GM18499 (cell line): ENCODE data around the gene FARS2.
"Not testable (repeated sequence)": the region's sequence is repeated elsewhere in the genome, so short reads cannot be mapped to it uniquely, and the experiment has no call there.

Source experiments
- ATAC-seq: cut with Tn5 transposase; IDR thresholded peaks from one replicate; pipeline ENCODE4 v1.9.1; 2021; ENCODE audit warnings: moderate number of reproducible peaks; ENCODE audit not compliant: insufficient read depth, unreplicated experiment

FARS2 gene

GRCh38 chr6:5671601-5672559 is 410.6 kb downstream of the FARS2 start:
- ATAC-seq = no peak

DNA sequence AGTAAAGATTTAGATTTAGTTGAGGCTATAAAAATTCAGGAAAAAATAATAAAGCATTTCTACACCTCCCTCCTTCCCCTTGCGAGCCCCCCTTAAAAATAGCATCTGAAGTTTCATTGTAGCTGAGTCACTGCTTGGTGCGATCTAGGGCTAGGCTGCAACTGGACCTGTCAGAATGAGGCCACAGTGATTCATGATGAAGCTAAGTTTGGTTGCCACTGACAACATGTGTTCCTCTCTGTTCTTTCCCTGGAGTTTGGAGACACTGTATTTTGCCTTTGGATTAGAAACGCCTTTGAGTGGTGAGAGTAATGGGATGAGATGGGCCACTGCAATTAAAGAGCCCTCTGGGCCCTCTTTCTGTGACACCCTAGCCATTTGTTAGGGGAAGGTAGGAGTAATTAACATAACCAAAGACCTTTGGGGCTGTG is 411.3 kb downstream of the FARS2 start:
- ATAC-seq = no peak

GRCh38 chr6:5673019-5673790 is 411.9 kb downstream of the FARS2 start:
- no peak for ATAC-seq

- no peak for ATAC-seq
Measured at GRCh38 chr6:5674141-5674540, 412.8 kb downstream of the FARS2 start.

- ATAC-seq = no peak
Measured at GRCh38 chr6:5674721-5675120, 413.4 kb downstream of the FARS2 start.

- no peak for ATAC-seq
Measured at GRCh38 chr6:5676701-5677100, 415.4 kb downstream of the FARS2 start.

- ATAC-seq = no peak
Measured at GRCh38 chr6:5677219-5678000, 416.1 kb downstream of the FARS2 start.

DNA sequence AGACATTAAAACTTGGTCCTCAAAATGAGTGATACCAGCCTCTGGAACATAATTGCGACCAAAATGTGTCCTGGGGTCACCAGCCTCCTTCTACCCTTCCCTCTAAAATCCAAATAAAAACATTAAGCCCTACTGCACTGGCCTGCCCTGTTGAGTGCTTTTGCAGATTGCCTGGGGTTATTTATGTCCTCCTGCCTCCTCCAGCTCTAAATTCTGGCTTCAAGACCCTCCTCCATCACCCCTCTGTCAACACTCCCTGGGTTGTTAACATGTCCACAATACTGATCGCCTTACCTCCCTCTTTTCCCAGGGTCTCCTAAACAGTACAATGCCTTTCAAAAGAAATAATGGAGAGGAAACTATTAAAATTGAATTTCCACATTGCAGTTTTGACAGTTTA is 418.0 kb downstream of the FARS2 start:
- ATAC-seq = no peak

DNA sequence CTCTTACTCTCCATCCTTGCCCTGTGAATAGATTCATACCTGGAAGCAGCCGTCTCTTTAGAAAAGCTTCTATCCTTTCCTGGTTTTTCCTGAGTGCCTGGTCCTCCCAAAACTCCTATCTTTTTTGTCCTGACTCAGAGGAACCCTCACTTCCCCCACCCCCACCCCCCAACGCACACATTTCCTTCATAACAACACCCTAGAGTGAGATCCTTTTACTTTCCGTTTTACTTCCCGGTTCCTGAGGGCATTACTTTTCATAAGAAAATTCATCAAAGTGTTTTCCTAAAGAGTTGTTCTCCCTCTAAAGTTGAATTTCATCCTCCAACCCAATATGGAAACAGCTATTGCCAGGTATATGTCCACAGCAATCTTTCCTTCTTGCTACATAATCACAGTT is 418.4 kb downstream of the FARS2 start:
- no peak for ATAC-seq

DNA sequence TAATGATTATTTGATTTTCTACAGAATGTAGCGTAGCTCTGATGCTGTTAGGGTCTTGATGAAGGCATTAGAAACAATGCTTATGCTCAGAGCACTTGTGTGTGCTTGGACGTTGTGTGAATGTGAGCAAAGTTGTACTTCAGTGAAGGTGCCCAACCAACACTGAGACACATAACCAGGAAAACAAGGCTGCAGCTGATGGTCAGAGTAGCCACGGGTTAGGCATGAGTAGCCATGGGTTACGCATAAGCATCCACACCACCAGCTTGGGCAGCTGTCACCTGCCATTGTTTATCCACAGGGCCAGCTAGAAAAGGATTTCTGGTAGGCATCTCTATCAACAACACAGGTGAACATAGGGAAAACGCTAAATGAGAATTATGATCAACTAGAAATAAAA is 418.8 kb downstream of the FARS2 start:
- ATAC-seq = no peak

GRCh38 chr6:5681480-5681879 is 420.2 kb downstream of the FARS2 start:
- no peak for ATAC-seq

DNA sequence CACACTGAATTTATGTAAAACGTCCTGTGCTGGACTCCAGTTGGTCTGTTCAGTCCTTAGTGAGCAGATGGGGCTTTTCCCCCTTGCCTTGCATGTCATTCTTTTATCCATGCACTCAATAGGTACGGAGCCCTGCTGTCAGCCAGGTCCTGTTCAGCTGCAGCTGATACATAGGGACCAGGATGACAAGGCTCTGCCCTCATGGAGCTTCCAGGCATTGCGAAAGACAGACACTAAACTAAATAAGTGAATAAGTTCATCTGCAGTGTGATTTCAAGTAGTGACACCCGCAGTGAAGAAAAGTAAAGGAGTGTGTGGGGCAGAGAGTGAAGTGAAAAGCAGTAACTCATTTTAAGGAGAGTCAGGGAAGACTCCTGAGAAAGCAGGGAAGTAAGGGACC is 421.2 kb downstream of the FARS2 start:
- ATAC-seq = no peak

- not testable (repeated sequence) for ATAC-seq
Measured at GRCh38 chr6:5683747-5684146, 422.4 kb downstream of the FARS2 start.

DNA sequence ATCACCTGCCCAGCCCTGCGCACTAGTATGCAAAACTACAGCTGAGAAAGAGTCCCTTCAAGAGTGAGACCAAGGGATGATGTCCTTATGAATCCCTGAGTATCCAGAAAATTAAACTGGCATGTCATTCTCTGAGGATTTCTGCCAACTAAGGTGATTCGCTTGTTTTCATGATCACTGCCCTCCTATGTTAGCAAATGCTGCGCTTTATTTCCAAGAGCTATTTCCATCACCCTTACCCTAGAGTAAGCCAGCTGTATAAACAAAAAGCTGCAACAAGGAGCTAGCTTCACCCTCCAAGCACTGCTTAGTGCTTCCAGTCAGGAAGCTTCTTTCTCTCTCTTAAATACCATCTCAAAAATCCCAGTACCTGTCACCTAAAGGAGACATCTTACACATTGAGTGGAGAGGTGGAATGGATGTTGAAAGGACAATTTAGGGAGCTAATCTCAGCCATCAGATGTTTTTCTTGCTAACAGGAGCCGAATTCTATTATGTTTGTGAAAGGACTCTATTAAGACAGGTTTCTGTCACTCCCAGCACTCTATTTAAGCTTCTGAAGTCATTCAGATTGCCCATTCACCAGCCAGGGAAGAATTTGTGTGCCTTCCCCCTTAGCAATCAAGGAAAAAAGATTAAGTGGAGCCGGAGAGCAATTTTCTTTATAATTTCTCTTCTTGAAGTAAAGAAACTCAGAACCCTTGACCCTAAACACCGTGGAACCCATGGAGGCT is 423.2 kb downstream of the FARS2 start:
- ATAC-seq = no peak

GRCh38 chr6:5693225-5694145 is 432.2 kb downstream of the FARS2 start:
- no peak for ATAC-seq

- no peak for ATAC-seq
Measured at GRCh38 chr6:5695260-5696245, 434.2 kb downstream of the FARS2 start.

DNA sequence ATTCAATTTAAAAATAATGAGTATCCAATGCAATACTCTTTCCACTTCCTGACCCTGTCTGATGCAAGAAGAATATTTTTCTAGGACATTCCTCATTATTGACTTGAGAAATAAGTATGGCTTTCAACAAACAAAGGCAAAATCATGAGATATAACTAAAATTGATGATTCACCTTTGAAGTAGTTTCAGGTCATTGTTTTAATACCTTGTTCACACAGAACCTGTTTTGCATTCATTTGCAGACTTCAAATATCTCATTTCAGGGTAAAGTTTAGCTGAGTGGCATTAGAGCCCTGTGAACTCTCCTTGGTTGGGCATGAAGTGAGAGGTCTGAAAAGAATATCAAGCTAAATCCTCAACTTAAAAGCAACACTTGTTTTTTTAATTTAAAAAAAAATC is 436.2 kb downstream of the FARS2 start:
- ATAC-seq = no peak

DNA sequence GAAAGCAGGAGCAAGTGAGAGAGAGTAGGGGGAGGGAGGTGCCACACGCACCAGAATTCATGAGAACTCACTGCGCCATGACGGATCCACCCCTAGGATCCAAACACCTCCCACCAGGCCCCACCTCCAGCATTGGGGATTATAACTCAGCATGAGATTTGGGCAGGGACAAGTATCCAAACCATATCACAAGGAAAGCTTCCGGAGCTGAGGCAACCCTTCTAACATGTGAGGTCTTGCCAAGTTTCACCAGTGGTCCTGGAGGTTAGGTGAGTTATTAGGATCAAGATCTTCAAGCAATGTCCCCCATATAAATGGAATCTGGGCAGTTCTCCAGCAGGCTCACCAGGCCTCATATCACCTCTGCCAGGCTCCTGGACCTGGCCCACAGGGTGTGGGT is 437.0 kb downstream of the FARS2 start:
- no peak for ATAC-seq
